Neuronal stem cell (in vitro differentiated cells): ENCODE data around the gene CROCC.

Experiments
- DNase-seq: peaks from one replicate; pipeline ENCODE4 v3.0.0-alpha.2; 2013; ENCODE audit warnings: low spot score
- H2AFZ ChIP-seq: one replicate; pipeline ENCODE4 v1.6.1; 2013; ENCODE audit warnings: mild to moderate bottlenecking, low read length, inconsistent platforms
- H2AK5ac ChIP-seq: 2 replicates; pipeline ENCODE4 v1.6.1; 2013; ENCODE audit warnings: low read depth, mild to moderate bottlenecking, inconsistent platforms, low read length, moderate library complexity, mixed read lengths
- H2BK120ac ChIP-seq: 2 replicates; pipeline ENCODE4 v1.6.1; 2013; ENCODE audit warnings: low read depth, mild to moderate bottlenecking, inconsistent platforms, low read length, moderate library complexity, mixed read lengths
- H2BK12ac ChIP-seq: one replicate; pipeline ENCODE4 v1.6.1; 2013; ENCODE audit warnings: low read length, inconsistent platforms
- H2BK15ac ChIP-seq: 2 replicates; pipeline ENCODE4 v1.6.1; 2013; ENCODE audit warnings: mild to moderate bottlenecking, low read length, inconsistent platforms, mixed read lengths
- H2BK5ac ChIP-seq: one replicate; pipeline ENCODE4 v1.6.1; 2013; ENCODE audit warnings: inconsistent platforms, mild to moderate bottlenecking, low read length, moderate library complexity
- H3K14ac ChIP-seq: one replicate; pipeline ENCODE4 v1.6.1; 2013; ENCODE audit warnings: low read length, inconsistent platforms
- H3K18ac ChIP-seq: 2 replicates; pipeline ENCODE4 v1.6.1; 2013; ENCODE audit warnings: low read length, inconsistent platforms
- H3K23ac ChIP-seq: 2 replicates; pipeline ENCODE4 v1.6.1; 2013; ENCODE audit warnings: low read depth, mild to moderate bottlenecking, mixed read lengths, low read length, inconsistent platforms; ENCODE audit not compliant: poor library complexity
- H3K27ac ChIP-seq: replicated peaks from 3 replicates; pipeline ENCODE4 v1.5.1; 2013; ENCODE audit warnings: low read length, inconsistent platforms
- H3K27me3 ChIP-seq, 3 experiments: 2 replicates each; pipeline ENCODE4 v1.6.1; 2013; ENCODE audit warnings: low read length in 3 of 3, mild to moderate bottlenecking in 2 of 3, inconsistent platforms in 1 of 3, low read depth in 1 of 3, mixed read lengths in 1 of 3, moderate library complexity in 1 of 3; ENCODE audit not compliant: control insufficient read depth in 3 of 3, insufficient read depth in 3 of 3
- H3K36me3 ChIP-seq, 2 donors: replicated peaks in 1 of 2; 2 replicates each; pipeline ENCODE4 v1.6.1; 2013; ENCODE audit warnings: low read length in 2 of 2; ENCODE audit not compliant: control insufficient read depth in 2 of 2, insufficient read depth in 2 of 2
- H3K4ac ChIP-seq: 2 replicates; pipeline ENCODE4 v1.6.1; 2013; ENCODE audit warnings: inconsistent platforms, mild to moderate bottlenecking, low read length, moderate library complexity
- H3K4me1 ChIP-seq, 2 donors: 1 replicate in 1 of 2; 2 replicates in 1 of 2; pipeline ENCODE4 v1.6.1; 2013; ENCODE audit warnings: low read length in 2 of 2, low read depth in 1 of 2; ENCODE audit not compliant: control insufficient read depth in 2 of 2, insufficient read depth in 1 of 2
- H3K4me2 ChIP-seq: one replicate; pipeline ENCODE4 v1.6.1; 2013; ENCODE audit warnings: mild to moderate bottlenecking, low read length, inconsistent platforms; ENCODE audit not compliant: insufficient read depth, poor library complexity, severe bottlenecking
- H3K4me3 ChIP-seq, 2 donors: 2 replicates each; pipeline ENCODE4 v1.5.1; 2013; ENCODE audit warnings: low read length in 2 of 2, mild to moderate bottlenecking in 2 of 2, inconsistent platforms in 1 of 2, moderate library complexity in 1 of 2
- H3K79me1 ChIP-seq: one replicate; pipeline ENCODE4 v1.6.1; 2013; ENCODE audit warnings: low read depth, mild to moderate bottlenecking, inconsistent platforms, low read length, moderate library complexity
- H3K9ac ChIP-seq: one replicate; pipeline ENCODE4 v1.6.1; 2013; ENCODE audit warnings: mild to moderate bottlenecking, low read depth, low read length, inconsistent platforms; ENCODE audit not compliant: poor library complexity
- H3K9me3 ChIP-seq, 2 donors: replicated peaks in 1 of 2; 2 replicates each; pipeline versions ENCODE3 to v1.6.1; 2013; ENCODE audit warnings: low read length in 2 of 2, mild to moderate bottlenecking in 2 of 2, inconsistent platforms in 1 of 2, low read depth in 1 of 2, mixed read lengths in 1 of 2, moderate library complexity in 1 of 2; ENCODE audit not compliant: control insufficient read depth in 2 of 2, insufficient read depth in 1 of 2
- H4K8ac ChIP-seq: one replicate; pipeline ENCODE4 v1.6.1; 2013; ENCODE audit warnings: low read depth, mild to moderate bottlenecking, inconsistent platforms, low read length, moderate library complexity
- H4K91ac ChIP-seq: one replicate; pipeline ENCODE4 v1.6.1; 2013; ENCODE audit warnings: low read length, low read depth, mild to moderate bottlenecking, inconsistent platforms; ENCODE audit not compliant: poor library complexity
- WGBS, 2 donors: extraction: QIAGEN DNeasy Blood & Tissue Kit; methylation state at CpG; one replicate each; pipeline ENCODE4 v1.1.7; 2013; ENCODE audit warnings: missing lambda C conversion rate in 2 of 2, mixed read lengths in 1 of 2; ENCODE audit not compliant: insufficient read length in 2 of 2, insufficient replicate concordance in 1 of 2; ENCODE audit errors: extremely low coverage in 2 of 2; 5-methylcytosine and 5-hydroxymethylcytosine counted together

Gene CROCC

DNA sequence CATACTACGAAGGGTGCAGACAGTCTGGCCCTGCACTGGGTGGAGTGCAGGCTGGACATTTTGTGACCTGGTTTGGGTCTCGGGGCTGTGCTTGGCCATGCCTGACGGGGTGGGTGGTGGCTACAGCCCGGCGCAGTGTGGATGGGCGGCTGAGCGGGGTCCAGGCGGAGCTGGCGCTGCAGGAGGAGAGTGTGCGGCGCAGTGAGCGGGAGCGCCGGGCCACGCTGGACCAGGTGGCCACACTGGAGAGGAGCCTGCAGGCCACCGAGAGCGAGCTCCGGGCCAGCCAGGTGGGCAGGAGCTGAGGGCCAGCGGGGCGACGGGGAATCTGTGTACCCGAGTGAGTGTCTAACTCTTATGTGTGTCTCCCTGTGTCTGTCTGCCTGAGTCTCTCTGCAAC, 44.6 kb downstream of the CROCC start:
- Histone ChIP-seq H2AK5ac (no peak overlapping the region), H3K14ac (no peak overlapping the region), H2BK12ac (no peak overlapping the region), H3K4me1 (peaks cover 0 to 2% of the 10 kb centered on the region in 2 donors), H2AFZ (no peak overlapping the region), H4K8ac (no peak overlapping the region), H3K18ac (no peak overlapping the region), H4K91ac (no peak overlapping the region), H2BK5ac (peak overlapping the region; percentile 75), H3K4me3 (no peak overlapping the region), H3K27ac (no peak overlapping the region), H3K9me3 (no peaks in the 10 kb centered on the region), H3K36me3 (peaks cover 40 to 49% of the 10 kb centered on the region in 2 donors), H3K4ac (no peak overlapping the region), H2BK120ac (no peak overlapping the region), H3K79me1 (peaks cover 5% of the 10 kb centered on the region), H3K4me2 (no peak overlapping the region), H3K27me3 (no peaks in the 10 kb centered on the region), H3K23ac (peak overlapping the region; percentile 73), H3K9ac (peak overlapping the region; percentile 40), H2BK15ac (no peak overlapping the region)
- WGBS, 2 donors = no CpG with 5 or more reads among the region's 22 CpGs
- no peak for DNase-seq

DNA sequence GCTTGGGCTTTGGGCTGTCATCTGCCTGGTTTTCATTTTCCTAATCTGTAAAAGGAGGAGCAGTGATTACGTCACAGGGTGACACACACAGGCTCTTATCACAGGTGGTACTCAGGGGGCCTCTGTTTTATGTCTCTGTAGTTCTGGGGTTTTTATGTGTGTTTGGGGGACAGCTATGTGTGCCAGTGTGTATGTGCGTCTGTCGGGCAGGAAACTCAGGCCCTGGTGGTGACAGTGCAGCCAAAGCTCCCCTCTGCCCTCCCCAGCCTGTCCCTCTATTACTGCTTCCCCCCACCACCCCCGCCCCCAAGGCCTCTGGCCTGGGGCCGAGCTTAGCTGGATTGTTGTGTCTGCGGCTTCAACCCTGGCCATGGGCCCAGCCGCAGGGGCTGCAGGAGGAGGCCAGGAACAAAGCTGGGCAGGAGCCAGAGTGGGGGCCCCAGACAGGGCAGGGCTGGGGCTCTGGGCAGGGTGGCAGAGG, 45.4 kb downstream of the CROCC start:
- no peak for DNase-seq
- no peak overlapping the region for H4K91ac ChIP-seq
- H3K4ac ChIP-seq = no peak overlapping the region
- H3K9me3 ChIP-seq = no peaks in the 10 kb centered on the region
- no peak overlapping the region for H2AFZ ChIP-seq
- H3K4me1 ChIP-seq = peaks cover 3 to 8% of the 10 kb centered on the region in 2 donors
- no peak overlapping the region for H3K18ac ChIP-seq
- peaks cover 3% of the 10 kb centered on the region for H3K79me1 ChIP-seq
- H3K14ac ChIP-seq = no peak overlapping the region
- H2BK5ac ChIP-seq = no peak overlapping the region
- no peak overlapping the region for H2BK120ac ChIP-seq
- no peak overlapping the region for H3K27ac ChIP-seq
- no CpG with 5 or more reads among the region's 7 CpGs for WGBS, 2 donors
- no peak overlapping the region for H2BK12ac ChIP-seq
- peaks cover 39 to 50% of the 10 kb centered on the region in 2 donors for H3K36me3 ChIP-seq
- H2BK15ac ChIP-seq = no peak overlapping the region
- no peaks in the 10 kb centered on the region for H3K27me3 ChIP-seq
- no peak overlapping the region for H2AK5ac ChIP-seq
- H4K8ac ChIP-seq = no peak overlapping the region
- no peak overlapping the region for H3K23ac ChIP-seq
- no peak overlapping the region for H3K9ac ChIP-seq
- no peak overlapping the region for H3K4me3 ChIP-seq
- no peak overlapping the region for H3K4me2 ChIP-seq

DNA sequence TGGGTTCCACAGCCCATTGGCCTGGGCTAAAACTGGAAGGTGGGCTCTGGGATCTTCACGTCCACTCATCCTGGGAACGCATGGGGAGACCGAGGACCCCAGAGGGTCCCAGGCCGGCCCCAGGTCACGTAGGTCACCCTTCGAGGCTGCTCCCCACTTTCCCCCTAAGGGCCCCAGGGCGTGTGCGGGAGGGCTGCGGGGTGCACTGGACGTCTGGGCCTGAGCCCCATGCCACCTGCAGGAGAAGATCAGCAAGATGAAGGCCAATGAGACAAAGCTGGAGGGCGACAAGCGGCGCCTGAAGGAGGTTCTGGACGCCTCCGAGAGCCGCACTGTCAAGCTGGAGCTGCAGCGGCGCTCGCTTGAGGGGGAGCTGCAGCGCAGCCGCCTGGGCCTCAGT, 46.2 kb downstream of the CROCC start:
- Histone ChIP-seq H3K4me3 (no peak overlapping the region), H2BK120ac (no peak overlapping the region), H2AFZ (no peak overlapping the region), H2BK15ac (no peak overlapping the region), H3K27ac (no peak overlapping the region), H2BK12ac (no peak overlapping the region), H3K23ac (no peak overlapping the region), H3K9me3 (no peaks in the 10 kb centered on the region), H4K91ac (no peak overlapping the region), H3K27me3 (no peaks in the 10 kb centered on the region), H4K8ac (no peak overlapping the region), H3K79me1 (peaks cover 3% of the 10 kb centered on the region), H3K36me3 (peaks cover 39 to 47% of the 10 kb centered on the region in 2 donors), H3K4ac (no peak overlapping the region), H3K4me2 (no peak overlapping the region), H2AK5ac (no peak overlapping the region), H3K4me1 (peaks cover 9 to 15% of the 10 kb centered on the region in 2 donors), H2BK5ac (no peak overlapping the region), H3K9ac (no peak overlapping the region), H3K14ac (no peak overlapping the region), H3K18ac (no peak overlapping the region)
- WGBS, 2 donors = no CpG with 5 or more reads among the region's 21 CpGs
- DNase-seq = no peak

DNA sequence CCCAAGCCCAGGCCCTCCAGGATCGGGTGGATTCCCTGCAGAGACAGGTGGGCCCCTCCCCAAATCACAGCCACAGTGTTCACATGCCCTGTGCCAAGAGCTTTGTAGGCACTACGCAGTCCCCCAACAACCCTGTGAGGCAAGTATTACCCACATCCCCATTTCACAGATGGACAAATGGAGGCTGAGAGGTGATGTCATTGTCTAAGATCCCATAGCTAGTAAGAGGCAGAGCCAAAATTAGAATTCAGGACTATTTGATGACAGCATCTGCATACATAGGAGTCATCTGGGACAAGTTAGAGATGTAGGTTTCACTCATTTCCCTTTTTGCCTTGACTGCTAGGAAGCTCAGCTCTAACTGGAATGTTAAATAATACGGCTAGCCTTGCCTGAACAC, 46.6 kb downstream of the CROCC start:
- H3K27me3 ChIP-seq = no peaks in the 10 kb centered on the region
- no peak overlapping the region for H3K4ac ChIP-seq
- DNase-seq = no peak
- H3K4me1 ChIP-seq = peaks cover 11 to 17% of the 10 kb centered on the region in 2 donors
- no peak overlapping the region for H3K9ac ChIP-seq
- H3K27ac ChIP-seq = no peak overlapping the region
- no peak overlapping the region for H2BK15ac ChIP-seq
- no peak overlapping the region for H3K23ac ChIP-seq
- H3K79me1 ChIP-seq = peaks cover 3% of the 10 kb centered on the region
- H2AFZ ChIP-seq = no peak overlapping the region
- no peak overlapping the region for H4K91ac ChIP-seq
- H2BK5ac ChIP-seq = no peak overlapping the region
- no peak overlapping the region for H3K14ac ChIP-seq
- H4K8ac ChIP-seq = no peak overlapping the region
- no peak overlapping the region for H3K4me2 ChIP-seq
- no peak overlapping the region for H2BK120ac ChIP-seq
- no peak overlapping the region for H3K4me3 ChIP-seq
- peaks cover 42 to 48% of the 10 kb centered on the region in 2 donors for H3K36me3 ChIP-seq
- no peaks in the 10 kb centered on the region for H3K9me3 ChIP-seq
- H2BK12ac ChIP-seq = no peak overlapping the region
- no peak overlapping the region for H3K18ac ChIP-seq
- H2AK5ac ChIP-seq = no peak overlapping the region
- WGBS, 2 donors = no CpG with 5 or more reads among the region's 3 CpGs
